Osteocyte (in vitro differentiated cells): ENCODE results near the gene OPN1MW2. TPM values are rescaled to one million over a fixed set of nuclear protein-coding genes. Genes with fewer than 3 reads are reported as not detected.
"Not testable (repeated sequence)": the region's sequence is repeated elsewhere in the genome, so short reads cannot be mapped to it uniquely, and the experiment has no call there.

Experiments used
- DNase-seq: peaks from one replicate; pipeline ENCODE4 v3.0.0; 2021; ENCODE audit warnings: mixed read lengths; ENCODE audit not compliant: unreplicated experiment; ENCODE audit errors: extremely low spot score
- H3K27ac Mint-ChIP-seq: one replicate; pipeline ENCODE4 v1.8.0; 2021; ENCODE audit warnings: mild to moderate bottlenecking, mixed read lengths; ENCODE audit not compliant: unreplicated experiment
- H3K27me3 Mint-ChIP-seq: one replicate; pipeline ENCODE4 v1.8.0; 2021; ENCODE audit warnings: mixed read lengths; ENCODE audit not compliant: unreplicated experiment
- H3K36me3 Mint-ChIP-seq: one replicate; pipeline ENCODE4 v1.8.0; 2021; ENCODE audit warnings: mixed read lengths; ENCODE audit not compliant: unreplicated experiment
- H3K4me1 Mint-ChIP-seq: one replicate; pipeline ENCODE4 v1.8.0; 2021; ENCODE audit warnings: mixed read lengths; ENCODE audit not compliant: unreplicated experiment
- H3K4me3 Mint-ChIP-seq: one replicate; pipeline ENCODE4 v1.8.0; 2021; ENCODE audit warnings: mild to moderate bottlenecking, moderate library complexity, mixed read lengths; ENCODE audit not compliant: unreplicated experiment
- H3K9me3 Mint-ChIP-seq: one replicate; pipeline ENCODE4 v1.8.0; 2021; ENCODE audit warnings: mixed read lengths; ENCODE audit not compliant: unreplicated experiment
- long read RNA-seq: library from polyadenylated mRNA; unstranded; transcript quantifications from one replicate; pipeline ENCODE4 v2.0.0, GENCODE V29; 2021
- total RNA-seq: library from RNA; stranded (reverse); gene quantifications from 2 replicates; pipeline ENCODE4 v1.2.1, GENCODE V29; 2021

Gene OPN1MW2
- not detected in 2 replicates for total RNA-seq
- long read RNA-seq: 0 reads

DNA sequence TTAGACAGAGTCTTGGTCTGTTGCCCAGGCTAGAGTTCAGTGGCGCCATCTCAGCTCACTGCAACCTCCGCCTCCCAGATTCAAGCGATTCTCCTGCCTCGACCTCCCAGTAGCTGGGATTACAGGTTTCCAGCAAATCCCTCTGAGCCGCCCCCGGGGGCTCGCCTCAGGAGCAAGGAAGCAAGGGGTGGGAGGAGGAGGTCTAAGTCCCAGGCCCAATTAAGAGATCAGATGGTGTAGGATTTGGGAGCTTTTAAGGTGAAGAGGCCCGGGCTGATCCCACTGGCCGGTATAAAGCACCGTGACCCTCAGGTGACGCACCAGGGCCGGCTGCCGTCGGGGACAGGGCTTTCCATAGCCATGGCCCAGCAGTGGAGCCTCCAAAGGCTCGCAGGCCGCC is at the start of gene OPN1MW2:
Gene OPN1MW2 (plus strand): TSS at position 301 of the 400 bp plus-strand sequence. CDS start 60 bp downstream, at position 361.
- H3K27ac Mint-ChIP-seq, H3K4me3 Mint-ChIP-seq, H3K36me3 Mint-ChIP-seq, DNase-seq, H3K9me3 Mint-ChIP-seq, H3K4me1 Mint-ChIP-seq, H3K27me3 Mint-ChIP-seq: not testable (repeated sequence)

GRCh38 chrX:154172535-154172943 is 47.0 kb upstream of the OPN1MW2 start:
- H3K27me3 Mint-ChIP-seq, H3K9me3 Mint-ChIP-seq, H3K27ac Mint-ChIP-seq, DNase-seq, H3K36me3 Mint-ChIP-seq, H3K4me1 Mint-ChIP-seq, H3K4me3 Mint-ChIP-seq: not testable (repeated sequence)

GRCh38 chrX:154174356-154174755 is 45.2 kb upstream of the OPN1MW2 start:
- DNase-seq, H3K4me1 Mint-ChIP-seq, H3K27ac Mint-ChIP-seq, H3K9me3 Mint-ChIP-seq, H3K27me3 Mint-ChIP-seq, H3K4me3 Mint-ChIP-seq, H3K36me3 Mint-ChIP-seq: not testable (repeated sequence)

GRCh38 chrX:154182296-154182695 is 37.3 kb upstream of the OPN1MW2 start, which contains the start of gene OPN1MW:
OPN1MW (plus strand) TSS chrX:154182596; CDS start chrX:154182678, 82 bp downstream.
- not testable (repeated sequence) for H3K36me3 Mint-ChIP-seq, H3K27ac Mint-ChIP-seq, H3K9me3 Mint-ChIP-seq, H3K4me3 Mint-ChIP-seq, H3K4me1 Mint-ChIP-seq, DNase-seq, H3K27me3 Mint-ChIP-seq

GRCh38 chrX:154183794-154184193 is 35.8 kb upstream of the OPN1MW2 start:
- not testable (repeated sequence) for H3K36me3 Mint-ChIP-seq, DNase-seq, H3K27me3 Mint-ChIP-seq, H3K4me3 Mint-ChIP-seq, H3K27ac Mint-ChIP-seq, H3K4me1 Mint-ChIP-seq, H3K9me3 Mint-ChIP-seq

- not testable (repeated sequence) for H3K9me3 Mint-ChIP-seq
These were observed 26.7 kb upstream of the OPN1MW2 start for GRCh38 chrX:154192846-154193245.

DNA sequence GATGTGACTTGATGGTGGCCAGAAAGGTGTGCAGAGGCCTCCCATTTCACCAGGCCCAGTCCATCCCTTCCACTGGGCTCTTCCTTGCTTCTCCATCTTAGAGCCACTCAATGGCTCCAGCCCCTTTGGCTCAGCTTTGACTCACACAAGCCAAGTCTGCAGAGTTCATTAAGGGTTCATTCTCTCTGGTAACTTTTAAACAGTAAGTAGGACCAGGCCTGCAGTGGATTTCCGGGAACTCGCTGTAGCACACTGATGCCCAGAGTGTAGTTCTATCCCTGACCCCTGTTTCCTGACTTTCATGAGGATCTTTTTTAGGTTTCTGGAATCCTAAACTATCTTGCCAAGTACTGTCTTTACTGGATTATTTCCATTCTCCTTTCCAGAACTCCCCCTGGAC is 25.2 kb upstream of the OPN1MW2 start:
- H3K4me1 Mint-ChIP-seq, H3K9me3 Mint-ChIP-seq, DNase-seq, H3K4me3 Mint-ChIP-seq, H3K27ac Mint-ChIP-seq, H3K27me3 Mint-ChIP-seq, H3K36me3 Mint-ChIP-seq: not testable (repeated sequence)

More at GRCh38 chrX:154192846-154193245, 26.7 kb upstream of the OPN1MW2 start:
- H3K4me1 Mint-ChIP-seq, H3K36me3 Mint-ChIP-seq, H3K27me3 Mint-ChIP-seq, H3K27ac Mint-ChIP-seq, DNase-seq, H3K4me3 Mint-ChIP-seq: not testable (repeated sequence)

GRCh38 chrX:154196466-154196865 is 23.1 kb upstream of the OPN1MW2 start:
- H3K4me3 Mint-ChIP-seq, H3K27me3 Mint-ChIP-seq: not testable (repeated sequence)

GRCh38 chrX:154209670-154210418 is 9.7 kb upstream of the OPN1MW2 start:
- not testable (repeated sequence) for H3K36me3 Mint-ChIP-seq, H3K27ac Mint-ChIP-seq, H3K4me3 Mint-ChIP-seq, DNase-seq, H3K4me1 Mint-ChIP-seq, H3K27me3 Mint-ChIP-seq, H3K9me3 Mint-ChIP-seq

More at GRCh38 chrX:154196466-154196865, 23.1 kb upstream of the OPN1MW2 start:
- H3K36me3 Mint-ChIP-seq, H3K27ac Mint-ChIP-seq, DNase-seq, H3K9me3 Mint-ChIP-seq, H3K4me1 Mint-ChIP-seq: not testable (repeated sequence)

GRCh38 chrX:154211057-154211456 is 8.5 kb upstream of the OPN1MW2 start:
- not testable (repeated sequence) for H3K9me3 Mint-ChIP-seq, H3K4me1 Mint-ChIP-seq, H3K36me3 Mint-ChIP-seq, H3K27me3 Mint-ChIP-seq, H3K4me3 Mint-ChIP-seq, H3K27ac Mint-ChIP-seq, DNase-seq

DNA sequence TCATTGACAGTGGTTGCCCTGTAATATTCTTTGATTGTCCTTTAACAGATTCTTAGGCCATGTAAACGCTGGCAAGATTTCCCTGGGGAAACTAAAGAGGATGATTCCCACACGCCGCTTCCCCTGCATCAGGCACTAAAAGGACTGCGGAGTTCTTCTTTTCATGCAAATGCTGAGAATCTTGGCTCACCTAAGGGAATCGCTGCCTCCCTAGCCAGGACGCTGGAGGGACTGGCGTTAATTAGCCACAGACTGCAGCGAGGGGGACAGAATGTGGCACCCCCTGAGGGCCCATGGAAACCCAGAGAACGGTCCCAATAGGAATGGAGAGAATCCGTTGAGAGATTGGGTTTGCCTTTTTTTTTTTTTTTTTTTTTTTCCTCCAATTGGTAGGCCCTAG is 8.1 kb upstream of the OPN1MW2 start:
- not testable (repeated sequence) for H3K4me1 Mint-ChIP-seq, DNase-seq, H3K27me3 Mint-ChIP-seq, H3K9me3 Mint-ChIP-seq, H3K27ac Mint-ChIP-seq, H3K4me3 Mint-ChIP-seq, H3K36me3 Mint-ChIP-seq

DNA sequence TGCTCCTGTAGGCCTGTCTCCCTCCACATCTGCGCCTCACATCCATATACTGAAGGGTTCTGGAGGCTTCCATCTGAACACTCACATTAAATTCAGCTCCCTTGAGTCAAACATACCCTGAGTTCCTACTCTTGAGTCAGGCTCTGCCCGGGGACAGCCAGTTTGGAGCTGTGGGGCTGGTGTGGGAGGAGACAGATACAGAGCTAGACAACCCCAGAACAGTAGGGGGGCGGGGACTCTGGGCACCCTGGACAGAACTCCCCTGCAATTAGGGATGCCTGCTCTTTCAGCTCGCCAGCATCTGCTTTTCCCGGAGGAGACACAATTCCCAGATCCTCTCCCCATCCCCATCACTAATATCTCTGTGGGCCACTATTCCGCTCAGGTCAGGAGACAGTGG is 5.7 kb downstream of the OPN1MW2 start:
- H3K4me3 Mint-ChIP-seq, H3K36me3 Mint-ChIP-seq, H3K9me3 Mint-ChIP-seq, H3K27ac Mint-ChIP-seq, DNase-seq, H3K4me1 Mint-ChIP-seq, H3K27me3 Mint-ChIP-seq: not testable (repeated sequence)
